GM19324 (cell line): ENCODE results near the gene CEACAM20.
"Not testable (repeated sequence)": the region's sequence is repeated elsewhere in the genome, so short reads cannot be mapped to it uniquely, and the experiment has no call there.

ENCODE experiments used
- ATAC-seq: cut with Tn5 transposase; IDR thresholded peaks from one replicate; pipeline ENCODE4 v1.9.1; 2021; ENCODE audit warnings: mild to moderate bottlenecking, moderate library complexity; ENCODE audit not compliant: unreplicated experiment, low FRiP score

CEACAM20 gene

GRCh38 chr19:44529536-44529935 lies at the start of gene CEACAM20:
Gene CEACAM20 (minus strand): TSS chr19:44529675. CDS start chr19:44529509, 166 bp downstream.
- no peak for ATAC-seq

- no peak for ATAC-seq
Observed at GRCh38 chr19:44577566-44577874, 48.0 kb upstream of the CEACAM20 start.

- no peak for ATAC-seq
Observed at GRCh38 chr19:44576843-44577565, 47.5 kb upstream of the CEACAM20 start.

GRCh38 chr19:44575116-44575700 lies 45.7 kb upstream of the CEACAM20 start:
- ATAC-seq: no peak

- ATAC-seq: no peak
Observed at GRCh38 chr19:44574186-44574950, 44.9 kb upstream of the CEACAM20 start.

- ATAC-seq: no peak
Observed at GRCh38 chr19:44573627-44574026, 44.2 kb upstream of the CEACAM20 start.

DNA sequence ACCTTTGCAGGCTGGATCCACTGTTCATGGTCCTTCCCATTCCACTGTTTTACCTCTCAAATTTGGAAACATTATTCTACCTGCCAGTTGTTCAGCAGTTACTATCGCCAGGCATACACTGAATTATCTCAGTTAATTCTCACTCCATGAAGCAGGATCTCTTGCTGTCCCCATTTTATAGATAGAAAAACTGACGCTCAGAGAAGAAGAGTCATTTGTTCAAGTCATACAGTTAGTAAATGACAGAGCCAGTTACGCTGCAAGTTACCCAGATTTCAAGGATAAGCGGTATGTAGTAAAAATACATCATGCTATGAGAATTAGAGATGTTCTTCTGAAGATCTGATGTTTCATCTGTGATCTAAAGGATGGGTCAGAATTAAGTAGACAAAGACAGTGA lies 43.7 kb upstream of the CEACAM20 start:
- ATAC-seq: no peak

DNA sequence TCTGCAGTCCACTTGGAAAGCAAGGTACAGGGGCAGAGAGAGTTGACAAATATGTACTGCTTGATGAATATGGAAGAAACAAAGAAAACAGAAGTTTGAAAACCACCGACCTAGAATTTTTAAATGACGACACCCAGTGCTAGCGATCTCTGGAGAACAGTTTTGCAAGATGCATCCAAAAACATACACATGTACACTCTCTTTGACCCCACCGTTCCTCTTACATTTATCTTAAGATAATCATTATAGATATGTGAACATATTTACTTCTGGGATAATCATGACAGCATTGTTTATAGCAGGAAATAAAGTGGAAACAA lies 43.1 kb upstream of the CEACAM20 start:
- no peak for ATAC-seq

GRCh38 chr19:44571830-44572580 lies 42.5 kb upstream of the CEACAM20 start:
- no peak for ATAC-seq

DNA sequence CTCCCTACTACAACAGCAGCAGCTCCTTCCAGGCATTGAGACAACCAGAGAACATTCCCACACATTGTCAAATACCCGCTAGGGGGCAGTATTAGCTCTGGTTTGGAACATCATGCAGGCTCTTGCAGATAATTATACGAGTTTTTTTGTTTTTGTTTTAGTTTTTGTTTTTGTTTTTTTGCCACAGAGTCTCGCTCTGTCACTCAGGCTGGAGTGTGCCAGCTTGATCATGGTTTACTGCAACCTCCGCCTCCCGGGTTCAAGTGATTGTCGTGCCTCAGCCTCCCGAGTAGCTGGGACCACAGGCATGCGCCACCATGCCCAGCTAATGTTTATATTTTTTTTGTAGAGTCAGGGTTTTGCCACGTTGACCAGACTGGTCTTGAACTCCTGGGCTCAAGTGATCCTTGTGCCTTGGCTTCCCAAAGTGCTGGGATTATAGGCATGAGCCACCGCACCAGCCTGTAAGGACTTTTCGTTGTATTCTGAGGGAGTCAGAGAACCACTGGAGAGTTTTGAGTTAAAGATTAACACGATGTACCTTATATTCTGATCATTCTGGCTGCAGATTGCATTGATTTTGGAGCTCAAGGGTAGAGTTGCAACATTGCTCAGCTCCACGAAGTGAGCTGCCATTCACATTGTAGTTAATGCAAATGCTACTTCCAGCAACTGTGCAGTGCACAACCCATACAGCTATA lies 41.7 kb upstream of the CEACAM20 start:
- ATAC-seq: no peak

GRCh38 chr19:44570603-44570983 lies 41.1 kb upstream of the CEACAM20 start:
- ATAC-seq: no peak

GRCh38 chr19:44567745-44568144 lies 38.3 kb upstream of the CEACAM20 start:
- no peak for ATAC-seq

GRCh38 chr19:44566984-44567383 lies 37.5 kb upstream of the CEACAM20 start:
- ATAC-seq: no peak

GRCh38 chr19:44563086-44563655 lies 33.7 kb upstream of the CEACAM20 start:
- not testable (repeated sequence) for ATAC-seq

- ATAC-seq: no peak
Observed at GRCh38 chr19:44557933-44558332, 28.5 kb upstream of the CEACAM20 start.

DNA sequence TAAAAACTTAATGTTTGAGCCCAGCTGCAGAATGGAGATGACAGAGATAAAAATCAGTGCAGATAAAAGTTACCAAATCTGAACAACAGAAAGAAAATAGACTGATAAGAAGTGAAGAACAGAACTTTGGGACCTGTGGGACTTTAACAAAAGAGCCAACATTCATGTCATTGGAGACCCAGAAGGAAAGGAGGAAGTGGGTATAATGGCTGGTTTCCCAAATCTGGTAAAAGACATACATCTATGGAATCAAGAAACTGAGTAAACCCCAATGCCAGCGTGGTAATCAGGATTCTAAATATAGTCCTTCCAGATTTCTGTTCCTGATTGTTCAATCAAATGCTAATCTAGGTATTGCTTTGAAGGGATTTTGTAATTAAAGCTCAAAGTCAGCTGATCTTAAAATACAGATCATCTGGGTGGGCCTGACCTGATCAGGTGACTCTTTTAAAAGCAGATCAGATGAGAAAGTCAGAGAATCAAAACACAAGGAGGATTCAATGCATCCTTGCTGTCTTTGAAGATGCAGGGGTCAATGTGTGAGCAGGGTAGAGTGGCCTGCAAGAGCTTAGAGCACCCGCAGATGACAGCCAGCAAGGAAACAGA lies 25.3 kb upstream of the CEACAM20 start:
- no peak for ATAC-seq

DNA sequence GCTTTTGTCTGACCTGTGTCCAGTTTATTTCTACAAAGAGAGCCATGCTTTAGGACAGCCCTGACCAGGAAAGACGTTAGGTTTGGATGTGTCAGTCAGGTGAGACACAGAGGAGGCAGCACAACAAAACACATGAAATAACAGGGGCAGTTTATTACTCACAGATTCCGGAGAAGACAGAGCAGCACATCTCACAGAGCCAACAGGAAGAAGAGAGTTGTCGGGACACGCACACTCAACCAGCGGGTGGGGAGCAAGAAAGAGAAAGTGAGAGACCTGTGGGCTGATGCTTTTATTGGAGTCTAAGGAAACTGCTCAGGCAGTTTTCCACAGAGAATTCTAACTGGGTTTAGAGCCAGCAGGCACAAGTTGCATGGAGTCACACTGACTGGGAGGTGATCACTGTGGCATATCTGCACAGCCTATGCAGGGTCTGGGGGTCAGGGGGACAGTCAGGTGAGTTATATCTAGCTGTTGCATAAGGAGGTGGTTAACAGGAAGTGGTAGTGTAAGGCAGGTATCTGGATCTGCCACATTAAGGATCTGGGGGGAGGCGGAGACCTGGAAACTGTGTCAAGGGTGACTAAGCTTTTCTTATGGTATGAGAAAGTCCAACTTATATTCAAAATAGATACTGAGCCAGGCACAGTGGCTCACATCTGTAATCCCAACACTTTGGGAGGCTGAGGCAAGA lies 24.1 kb upstream of the CEACAM20 start:
- ATAC-seq: no peak

GRCh38 chr19:44552324-44552723 lies 22.8 kb upstream of the CEACAM20 start:
- no peak for ATAC-seq

DNA sequence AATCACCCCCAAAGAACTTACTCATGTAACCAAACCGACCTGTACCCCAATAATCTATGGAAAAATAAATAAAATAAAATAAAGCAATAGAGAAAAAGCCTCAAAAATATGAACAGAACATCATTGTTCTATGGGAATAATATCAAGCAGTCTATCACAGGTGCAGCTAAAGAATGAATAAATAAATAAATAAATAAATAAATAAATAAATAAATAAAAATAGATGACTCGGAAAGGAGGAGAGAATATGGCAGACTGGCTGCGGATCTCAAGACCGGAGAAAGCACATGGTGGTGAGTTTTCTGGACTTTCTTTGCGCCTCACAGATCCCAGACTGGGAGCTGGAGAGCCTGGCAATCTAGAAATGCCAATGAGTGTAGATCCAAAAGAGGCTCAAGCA lies 22.4 kb upstream of the CEACAM20 start:
- no peak for ATAC-seq
